Neural cell (in vitro differentiated cells): ENCODE measurements around the gene KIAA1191. TPM values are rescaled to one million over a fixed set of nuclear protein-coding genes. Genes with fewer than 3 reads are reported as not detected.

ENCODE experiments used
- H2AFZ ChIP-seq: fragments of 200-600, 300-800 bp; sonication (generic), shearing (Covaris generic); 2 replicates; pipeline ENCODE4 v1.6.0; 2014; ENCODE audit warnings: low read depth, mild to moderate bottlenecking, antibody characterized with exemption, low read length, moderate library complexity
- H3F3A ChIP-seq: fragments of 200-600 bp; shearing (Covaris generic); 2 replicates; pipeline ENCODE4 v1.6.1; 2016; ENCODE audit warnings: mild to moderate bottlenecking, moderate library complexity, mixed read lengths, antibody characterized with exemption, low read length; ENCODE audit not compliant: insufficient read depth, poor library complexity, severe bottlenecking
- H3K27ac ChIP-seq: fragments of 200-600, 300-800 bp; sonication (generic), shearing (Covaris generic); 2 replicates; pipeline ENCODE4 v1.5.1; 2014; ENCODE audit warnings: mild to moderate bottlenecking, low read length, moderate library complexity
- H3K27me3 ChIP-seq: fragments of 300-800, 200-600 bp; sonication (generic), shearing (Covaris generic); 2 replicates; pipeline ENCODE4 v1.6.0; 2014; ENCODE audit warnings: mild to moderate bottlenecking, low read depth, low read length, moderate library complexity; ENCODE audit not compliant: insufficient read depth
- H3K36me3 ChIP-seq: fragments of 300-800, 200-600 bp; sonication (generic), shearing (Covaris generic); 2 replicates; pipeline ENCODE4 v1.5.1; 2014; ENCODE audit warnings: mild to moderate bottlenecking, antibody characterized with exemption, low read length, moderate library complexity; ENCODE audit not compliant: insufficient read depth
- H3K4me2 ChIP-seq: fragments of 300-800, 200-600 bp; sonication (generic), shearing (Covaris generic); 2 replicates; pipeline ENCODE4 v1.6.0; 2014; ENCODE audit warnings: mild to moderate bottlenecking, low read length
- H3K4me3 ChIP-seq: fragments of 300-800, 200-600 bp; sonication (generic), shearing (Covaris generic); 2 replicates; pipeline ENCODE4 v1.5.1; 2014; ENCODE audit warnings: mild to moderate bottlenecking, low read length, moderate library complexity
- H3K79me2 ChIP-seq: fragments of 200-600 bp; shearing (Covaris generic); replicated peaks from 2 replicates; pipeline ENCODE4 v1.6.0; 2014; ENCODE audit warnings: mild to moderate bottlenecking, low read length, moderate library complexity; ENCODE audit not compliant: insufficient read depth
- H3K9ac ChIP-seq: fragments of 300-800, 200-600 bp; sonication (generic), shearing (Covaris generic); 2 replicates; pipeline ENCODE4 v1.6.1; 2016; ENCODE audit warnings: mild to moderate bottlenecking, low read length, mixed read lengths
- H3K9me2 ChIP-seq: fragments of 200-600 bp; shearing (Covaris generic); 2 replicates; pipeline ENCODE4 v1.6.1; 2016; ENCODE audit warnings: mild to moderate bottlenecking, low read length, mixed read lengths; ENCODE audit not compliant: insufficient read depth
- H3K9me3 ChIP-seq: fragments of 200-600, 300-800 bp; sonication (generic), shearing (Covaris generic); 2 replicates; pipeline ENCODE4 v1.6.1; 2016; ENCODE audit warnings: mild to moderate bottlenecking, mixed run types, low read length, moderate library complexity, mixed read lengths
- H4K20me1 ChIP-seq: fragments of 200-600 bp; shearing (Covaris generic); 2 replicates; pipeline ENCODE4 v1.6.1; 2016; ENCODE audit warnings: mild to moderate bottlenecking, mixed run types; ENCODE audit not compliant: insufficient read depth
- EP300 ChIP-seq: fragments of 450-650 bp; conservative IDR thresholded peaks from 2 replicates; pipeline ENCODE4 v1.6.1; 2014; ENCODE audit warnings: antibody characterized with exemption, mild to moderate bottlenecking, moderate library complexity; ENCODE audit not compliant: poor library complexity, severe bottlenecking
- EZH2 ChIP-seq: fragments of 200-600, 300-800 bp; shearing (Covaris generic), sonication (generic); IDR thresholded peaks from 2 replicates; pipeline ENCODE4 v1.6.1; 2014; ENCODE audit warnings: antibody characterized with exemption, low read length, borderline replicate concordance, mild to moderate bottlenecking; ENCODE audit not compliant: insufficient read depth, poor library complexity, severe bottlenecking
- MXI1 ChIP-seq: fragments of 450-650 bp; conservative IDR thresholded peaks from 2 replicates; pipeline ENCODE4 v1.6.1; 2014; ENCODE audit warnings: antibody characterized with exemption, mild to moderate bottlenecking; ENCODE audit not compliant: poor library complexity, severe bottlenecking
- POLR2AphosphoS5 ChIP-seq: IDR thresholded peaks from 2 replicates; pipeline ENCODE4 v1.6.1; 2012
- RAD21 ChIP-seq: fragments of 450-650 bp; conservative IDR thresholded peaks from 2 replicates; pipeline ENCODE4 v1.6.1; 2014; ENCODE audit warnings: antibody characterized with exemption, mild to moderate bottlenecking, moderate library complexity
- SMC3 ChIP-seq: fragments of 450-650 bp; conservative IDR thresholded peaks from 2 replicates; pipeline ENCODE4 v1.6.1; 2014; ENCODE audit warnings: antibody characterized with exemption, mild to moderate bottlenecking, moderate library complexity; ENCODE audit not compliant: poor library complexity
- TAF1 ChIP-seq: IDR thresholded peaks from 2 replicates; pipeline ENCODE4 v1.6.1; 2012; ENCODE audit warnings: low read depth
- polyA plus RNA-seq: library from polyadenylated mRNA; depleted of rRNA; stranded (reverse); fragments of >200 nt; gene quantifications from 2 replicates; pipeline ENCODE4 v1.2.3, GENCODE V29; 2014
- TF ChIP-seq, protein P1 (sequence below): IDR thresholded peaks from 2 replicates; pipeline ENCODE4 v1.6.1; 2012; ENCODE audit warnings: borderline replicate concordance
- TF ChIP-seq, protein P2 (sequence below): fragments of 450-650 bp; IDR thresholded peaks from 2 replicates; pipeline ENCODE4 v1.5.1; 2014; ENCODE audit warnings: antibody characterized with exemption, mild to moderate bottlenecking, moderate library complexity; ENCODE audit not compliant: poor library complexity, severe bottlenecking

KIAA1191 gene
- polyA plus RNA-seq, 1 donor from 2014 or later, result 137 TPM

DNA sequence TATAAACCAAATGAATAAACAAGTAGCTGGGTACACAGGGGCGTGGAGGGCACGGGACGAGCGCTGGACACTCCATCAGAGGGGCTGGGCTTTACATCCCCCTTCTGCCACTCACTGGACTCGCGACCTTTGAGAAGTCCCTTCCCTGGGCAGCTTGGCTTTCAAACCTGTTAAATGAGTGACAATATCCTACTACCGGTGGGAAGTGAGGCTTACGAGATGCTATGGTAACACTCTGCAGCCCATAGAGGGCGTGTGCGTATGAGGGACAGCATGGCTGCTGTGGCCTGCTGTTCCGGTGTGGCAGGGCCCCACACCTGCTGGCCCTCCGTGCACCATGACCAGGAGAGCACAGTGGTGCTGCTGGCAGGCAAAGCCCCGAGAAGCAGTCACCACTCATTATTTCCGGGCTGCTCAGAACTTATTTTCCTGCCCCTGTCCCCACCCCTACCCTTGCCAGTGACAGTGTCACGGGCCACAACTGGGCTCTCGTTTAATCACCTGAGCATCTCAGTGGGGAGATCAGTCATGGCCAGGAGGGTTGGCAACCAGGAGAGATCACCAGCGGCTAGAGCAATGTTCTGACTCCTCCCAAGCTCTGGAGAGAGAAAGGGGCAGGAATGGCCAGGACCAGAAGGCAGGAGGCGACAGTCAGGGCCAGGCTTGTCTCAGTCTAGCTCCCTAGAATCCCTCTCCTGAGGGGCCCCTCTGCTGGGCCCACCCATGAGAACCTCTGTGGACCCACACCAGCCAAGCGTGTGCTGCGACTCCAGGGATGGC is 44.3 kb upstream of the KIAA1191 start:
- no peaks in the 10 kb centered on the region for H3K36me3 ChIP-seq
- H3K27me3 ChIP-seq, result no peaks in the 10 kb centered on the region
- H3K9me2 ChIP-seq, result no peaks in the 10 kb centered on the region
- H3F3A ChIP-seq, result no peaks in the 10 kb centered on the region
- no peak overlapping the region for H3K27ac ChIP-seq
- H4K20me1 ChIP-seq, result no peaks in the 10 kb centered on the region
- no peak overlapping the region for H3K9ac ChIP-seq
- no peak overlapping the region for H3K4me2 ChIP-seq
- TF ChIP-seq, protein P1, sequence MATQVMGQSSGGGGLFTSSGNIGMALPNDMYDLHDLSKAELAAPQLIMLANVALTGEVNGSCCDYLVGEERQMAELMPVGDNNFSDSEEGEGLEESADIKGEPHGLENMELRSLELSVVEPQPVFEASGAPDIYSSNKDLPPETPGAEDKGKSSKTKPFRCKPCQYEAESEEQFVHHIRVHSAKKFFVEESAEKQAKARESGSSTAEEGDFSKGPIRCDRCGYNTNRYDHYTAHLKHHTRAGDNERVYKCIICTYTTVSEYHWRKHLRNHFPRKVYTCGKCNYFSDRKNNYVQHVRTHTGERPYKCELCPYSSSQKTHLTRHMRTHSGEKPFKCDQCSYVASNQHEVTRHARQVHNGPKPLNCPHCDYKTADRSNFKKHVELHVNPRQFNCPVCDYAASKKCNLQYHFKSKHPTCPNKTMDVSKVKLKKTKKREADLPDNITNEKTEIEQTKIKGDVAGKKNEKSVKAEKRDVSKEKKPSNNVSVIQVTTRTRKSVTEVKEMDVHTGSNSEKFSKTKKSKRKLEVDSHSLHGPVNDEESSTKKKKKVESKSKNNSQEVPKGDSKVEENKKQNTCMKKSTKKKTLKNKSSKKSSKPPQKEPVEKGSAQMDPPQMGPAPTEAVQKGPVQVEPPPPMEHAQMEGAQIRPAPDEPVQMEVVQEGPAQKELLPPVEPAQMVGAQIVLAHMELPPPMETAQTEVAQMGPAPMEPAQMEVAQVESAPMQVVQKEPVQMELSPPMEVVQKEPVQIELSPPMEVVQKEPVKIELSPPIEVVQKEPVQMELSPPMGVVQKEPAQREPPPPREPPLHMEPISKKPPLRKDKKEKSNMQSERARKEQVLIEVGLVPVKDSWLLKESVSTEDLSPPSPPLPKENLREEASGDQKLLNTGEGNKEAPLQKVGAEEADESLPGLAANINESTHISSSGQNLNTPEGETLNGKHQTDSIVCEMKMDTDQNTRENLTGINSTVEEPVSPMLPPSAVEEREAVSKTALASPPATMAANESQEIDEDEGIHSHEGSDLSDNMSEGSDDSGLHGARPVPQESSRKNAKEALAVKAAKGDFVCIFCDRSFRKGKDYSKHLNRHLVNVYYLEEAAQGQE, result no peak
- TF ChIP-seq MXI1 (no peak), SMC3 (no peak), EZH2 (no peak), TAF1 (no peak), RAD21 (no peak), EP300 (no peak), POLR2AphosphoS5 (no peak)
- TF ChIP-seq, protein P2, sequence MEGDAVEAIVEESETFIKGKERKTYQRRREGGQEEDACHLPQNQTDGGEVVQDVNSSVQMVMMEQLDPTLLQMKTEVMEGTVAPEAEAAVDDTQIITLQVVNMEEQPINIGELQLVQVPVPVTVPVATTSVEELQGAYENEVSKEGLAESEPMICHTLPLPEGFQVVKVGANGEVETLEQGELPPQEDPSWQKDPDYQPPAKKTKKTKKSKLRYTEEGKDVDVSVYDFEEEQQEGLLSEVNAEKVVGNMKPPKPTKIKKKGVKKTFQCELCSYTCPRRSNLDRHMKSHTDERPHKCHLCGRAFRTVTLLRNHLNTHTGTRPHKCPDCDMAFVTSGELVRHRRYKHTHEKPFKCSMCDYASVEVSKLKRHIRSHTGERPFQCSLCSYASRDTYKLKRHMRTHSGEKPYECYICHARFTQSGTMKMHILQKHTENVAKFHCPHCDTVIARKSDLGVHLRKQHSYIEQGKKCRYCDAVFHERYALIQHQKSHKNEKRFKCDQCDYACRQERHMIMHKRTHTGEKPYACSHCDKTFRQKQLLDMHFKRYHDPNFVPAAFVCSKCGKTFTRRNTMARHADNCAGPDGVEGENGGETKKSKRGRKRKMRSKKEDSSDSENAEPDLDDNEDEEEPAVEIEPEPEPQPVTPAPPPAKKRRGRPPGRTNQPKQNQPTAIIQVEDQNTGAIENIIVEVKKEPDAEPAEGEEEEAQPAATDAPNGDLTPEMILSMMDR, result no peak
- no peaks in the 10 kb centered on the region for H3K9me3 ChIP-seq
- H3K4me3 ChIP-seq, result no peak overlapping the region
- H2AFZ ChIP-seq, result no peak overlapping the region
- H3K79me2 ChIP-seq, result no peaks in the 10 kb centered on the region

DNA sequence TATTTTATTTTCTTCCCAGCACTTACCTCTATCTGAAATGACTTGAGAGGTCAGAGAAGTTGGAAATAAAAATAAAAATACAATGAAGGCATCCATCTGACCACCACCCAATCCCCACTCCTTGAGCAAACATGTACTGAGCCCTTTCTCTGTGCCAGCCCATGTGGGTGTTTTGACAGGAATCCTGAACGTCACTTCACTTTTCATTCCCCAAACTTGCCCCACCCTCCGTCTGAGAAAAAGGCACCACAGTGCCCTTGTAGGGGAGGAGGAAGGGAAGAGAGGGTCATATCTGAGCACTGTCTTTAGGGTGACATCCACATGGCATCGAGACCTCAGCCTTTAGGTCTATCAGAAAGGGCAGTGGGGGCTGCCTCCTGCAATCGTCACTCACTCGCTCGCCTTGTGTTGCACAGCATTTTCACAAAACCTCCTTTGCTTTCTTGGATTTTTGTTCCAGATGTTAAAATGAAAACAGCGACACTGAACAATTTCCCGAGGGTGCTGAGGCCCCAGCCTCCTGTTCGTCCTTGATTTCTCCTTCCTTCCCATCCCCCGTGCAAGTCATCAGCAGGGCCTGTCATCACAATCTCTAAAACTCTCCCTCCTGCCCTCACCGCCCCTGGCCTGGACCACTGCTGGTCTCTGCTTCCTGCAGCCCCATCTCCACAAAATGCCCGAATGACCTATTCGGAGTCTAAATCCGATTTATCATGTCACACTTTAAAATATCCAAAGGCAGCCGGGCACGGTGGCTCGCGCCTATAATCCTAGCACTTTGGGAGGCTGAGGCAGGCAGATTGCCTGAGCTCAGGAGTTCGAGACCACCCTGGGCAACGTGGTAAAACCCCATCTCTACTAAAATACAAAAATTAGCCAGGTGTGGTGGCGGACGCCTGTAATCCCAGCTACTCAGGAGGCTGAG is 40.0 kb upstream of the KIAA1191 start:
- no peaks in the 10 kb centered on the region for H3K27me3 ChIP-seq
- H3K79me2 ChIP-seq, result no peaks in the 10 kb centered on the region
- TF ChIP-seq, protein P2, result no peak
- TF ChIP-seq POLR2AphosphoS5 (no peak), EZH2 (no peak), SMC3 (no peak), TAF1 (no peak), RAD21 (no peak), EP300 (no peak), MXI1 (no peak)
- TF ChIP-seq, protein P1, result no peak
- H3K4me3 ChIP-seq, result no peak overlapping the region
- H3K4me2 ChIP-seq, result no peak overlapping the region
- H2AFZ ChIP-seq, result no peak overlapping the region
- H3K9me3 ChIP-seq, result no peaks in the 10 kb centered on the region
- H3K27ac ChIP-seq, result no peak overlapping the region
- no peaks in the 10 kb centered on the region for H3K9me2 ChIP-seq
- H4K20me1 ChIP-seq, result no peaks in the 10 kb centered on the region
- no peak overlapping the region for H3K9ac ChIP-seq
- H3F3A ChIP-seq, result no peaks in the 10 kb centered on the region
- H3K36me3 ChIP-seq, result no peaks in the 10 kb centered on the region
